ENCODE measurements around the gene SLC41A1.

DNA sequence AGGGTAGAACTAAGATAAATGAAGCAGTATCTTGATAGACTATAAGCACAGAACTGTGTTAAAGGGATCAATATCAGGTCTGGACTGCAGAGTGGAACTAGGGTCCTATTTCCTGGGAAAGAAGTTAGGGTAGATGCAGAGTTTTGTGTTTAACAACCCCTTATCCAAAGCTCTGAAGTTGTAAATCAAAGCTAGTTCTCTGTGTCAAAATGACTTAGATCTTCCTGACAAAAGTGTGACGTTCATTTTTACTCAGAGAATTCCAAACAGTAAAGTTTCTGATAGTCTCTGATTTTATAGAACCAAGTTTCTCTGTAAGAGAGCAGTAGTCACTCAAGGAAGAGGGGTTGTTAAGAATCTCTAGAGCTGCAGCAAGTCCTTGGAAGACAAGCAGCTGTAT is 71.3 kb downstream of the SLC41A1 start:
- TF ChIP-seq POLR2A (IDR thresholded peaks at IDR 0.05; ENCODE audit: low read depth, low read length) = no peak
- TF ChIP-seq, protein P1, sequence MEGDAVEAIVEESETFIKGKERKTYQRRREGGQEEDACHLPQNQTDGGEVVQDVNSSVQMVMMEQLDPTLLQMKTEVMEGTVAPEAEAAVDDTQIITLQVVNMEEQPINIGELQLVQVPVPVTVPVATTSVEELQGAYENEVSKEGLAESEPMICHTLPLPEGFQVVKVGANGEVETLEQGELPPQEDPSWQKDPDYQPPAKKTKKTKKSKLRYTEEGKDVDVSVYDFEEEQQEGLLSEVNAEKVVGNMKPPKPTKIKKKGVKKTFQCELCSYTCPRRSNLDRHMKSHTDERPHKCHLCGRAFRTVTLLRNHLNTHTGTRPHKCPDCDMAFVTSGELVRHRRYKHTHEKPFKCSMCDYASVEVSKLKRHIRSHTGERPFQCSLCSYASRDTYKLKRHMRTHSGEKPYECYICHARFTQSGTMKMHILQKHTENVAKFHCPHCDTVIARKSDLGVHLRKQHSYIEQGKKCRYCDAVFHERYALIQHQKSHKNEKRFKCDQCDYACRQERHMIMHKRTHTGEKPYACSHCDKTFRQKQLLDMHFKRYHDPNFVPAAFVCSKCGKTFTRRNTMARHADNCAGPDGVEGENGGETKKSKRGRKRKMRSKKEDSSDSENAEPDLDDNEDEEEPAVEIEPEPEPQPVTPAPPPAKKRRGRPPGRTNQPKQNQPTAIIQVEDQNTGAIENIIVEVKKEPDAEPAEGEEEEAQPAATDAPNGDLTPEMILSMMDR (IDR thresholded peaks at IDR 0.05; ENCODE audit: extremely low read depth in 1 of 2, insufficient read depth in 1 of 2, low read depth in 1 of 2, low read length in 2 of 2) = no peak
- TF ChIP-seq, protein P2, sequence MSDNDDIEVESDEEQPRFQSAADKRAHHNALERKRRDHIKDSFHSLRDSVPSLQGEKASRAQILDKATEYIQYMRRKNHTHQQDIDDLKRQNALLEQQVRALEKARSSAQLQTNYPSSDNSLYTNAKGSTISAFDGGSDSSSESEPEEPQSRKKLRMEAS (IDR thresholded peaks at IDR 0.05; ENCODE audit: insufficient read depth, insufficient read length) = no peak
- TF ChIP-seq EZH2 (IDR thresholded peaks at IDR 0.05; ENCODE audit: borderline replicate concordance, low read depth, low read length, severe bottlenecking) = no peak
- no peak for TF ChIP-seq POLR2AphosphoS5 (IDR thresholded peaks at IDR 0.05; ENCODE audit: insufficient read depth, low read depth, low read length)
- no peak for TF ChIP-seq MYC (IDR thresholded peaks at IDR 0.05; ENCODE audit: low read depth, low read length)
- TF ChIP-seq JUN (IDR thresholded peaks at IDR 0.05; ENCODE audit: borderline replicate concordance, insufficient read depth, insufficient read length, low read depth) = no peak
- no peak for TF ChIP-seq FOS (IDR thresholded peaks at IDR 0.05; ENCODE audit: borderline replicate concordance, insufficient read depth, low read length)
